NCI-H526 treated with DMSO at 0.1 percent for 48 hours (cell line): Measurements from ENCODE around the gene IMP3.
"Not testable (repeated sequence)": the region's sequence is repeated elsewhere in the genome, so short reads cannot be mapped to it uniquely, and the experiment has no call there.

ENCODE experiments used
- DNase-seq: peaks from one replicate; lab custom pipeline; 2025; lab: John Stamatoyannopoulos, UW

Gene IMP3

DNA sequence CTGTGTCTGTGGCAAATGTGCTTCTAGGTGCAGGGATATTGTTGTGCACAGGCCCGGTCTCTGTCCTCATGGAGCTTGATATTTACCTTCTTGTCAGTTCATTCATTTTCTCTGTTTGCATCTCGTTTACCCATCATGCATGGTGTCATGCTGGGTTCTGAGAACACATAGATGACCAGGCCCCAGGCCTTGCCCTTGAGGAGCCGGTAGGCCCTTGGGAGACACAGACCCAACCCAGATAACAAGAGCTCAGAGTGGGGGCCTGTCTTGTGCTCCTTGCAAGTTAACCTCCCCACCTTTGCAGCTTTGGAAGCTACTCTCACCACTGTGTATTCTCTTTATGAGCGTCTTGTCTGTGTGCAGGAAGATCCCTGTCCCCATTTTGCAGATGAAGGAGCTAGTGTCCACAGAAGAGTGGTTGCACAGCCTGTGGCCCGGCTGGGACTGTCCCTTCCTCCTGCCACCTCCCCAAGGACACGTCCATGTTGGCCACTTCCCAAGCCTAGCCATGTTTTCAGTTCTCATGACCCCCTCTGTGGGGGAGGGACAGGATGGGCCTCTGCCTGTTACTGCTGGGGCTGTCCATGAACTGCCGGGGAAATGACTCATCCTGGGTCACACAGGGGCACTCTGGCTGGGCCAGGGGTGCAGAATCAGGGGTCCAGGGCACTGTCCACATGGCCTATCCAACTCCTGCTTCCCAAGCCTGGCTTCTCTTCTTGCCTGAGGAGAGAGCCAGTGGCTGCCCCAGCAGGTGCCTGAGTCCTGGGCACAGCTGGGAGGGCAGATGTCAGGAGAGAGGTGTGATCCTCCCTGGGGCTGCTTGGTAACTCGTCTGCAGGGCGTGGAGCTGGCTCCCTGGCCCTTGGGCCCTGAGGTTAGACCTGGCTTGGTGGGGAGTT is 11.1 kb upstream of the IMP3 start:
- no peak for DNase-seq

DNA sequence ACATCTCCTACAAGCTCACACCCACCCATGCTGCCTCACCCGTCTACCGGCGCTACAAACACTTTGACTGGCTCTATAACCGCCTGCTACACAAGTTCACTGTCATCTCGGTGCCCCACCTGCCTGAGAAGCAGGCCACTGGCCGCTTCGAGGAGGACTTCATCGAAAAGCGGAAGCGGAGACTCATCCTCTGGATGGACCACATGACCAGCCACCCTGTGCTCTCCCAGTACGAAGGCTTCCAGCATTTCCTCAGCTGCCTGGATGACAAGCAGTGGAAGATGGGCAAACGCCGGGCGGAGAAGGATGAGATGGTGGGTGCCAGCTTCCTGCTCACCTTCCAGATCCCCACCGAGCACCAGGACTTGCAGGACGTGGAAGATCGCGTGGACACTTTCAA is 9.8 kb upstream of the IMP3 start:
- DNase-seq = no peak

DNA sequence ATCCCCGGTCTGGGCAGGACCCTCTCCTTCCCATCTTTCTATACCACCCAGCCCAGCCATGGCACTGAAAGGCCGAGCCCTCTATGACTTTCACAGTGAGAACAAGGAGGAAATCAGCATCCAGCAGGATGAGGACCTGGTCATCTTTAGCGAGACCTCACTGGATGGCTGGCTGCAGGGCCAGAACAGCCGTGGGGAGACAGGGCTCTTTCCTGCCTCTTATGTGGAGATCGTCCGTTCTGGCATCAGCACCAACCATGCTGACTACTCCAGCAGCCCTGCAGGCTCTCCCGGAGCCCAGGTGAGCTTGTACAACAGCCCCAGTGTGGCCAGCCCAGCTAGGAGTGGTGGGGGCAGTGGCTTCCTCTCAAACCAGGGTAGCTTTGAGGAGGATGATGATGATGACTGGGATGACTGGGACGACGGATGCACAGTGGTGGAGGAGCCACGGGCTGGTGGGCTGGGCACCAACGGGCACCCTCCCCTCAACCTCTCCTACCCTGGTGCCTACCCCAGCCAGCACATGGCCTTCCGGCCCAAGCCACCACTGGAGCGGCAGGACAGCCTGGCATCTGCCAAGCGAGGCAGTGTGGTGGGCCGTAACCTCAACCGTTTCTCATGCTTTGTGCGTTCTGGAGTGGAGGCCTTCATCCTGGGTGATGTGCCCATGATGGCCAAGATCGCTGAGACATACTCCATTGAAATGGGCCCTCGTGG is 9.2 kb upstream of the IMP3 start:
- DNase-seq = no peak

DNA sequence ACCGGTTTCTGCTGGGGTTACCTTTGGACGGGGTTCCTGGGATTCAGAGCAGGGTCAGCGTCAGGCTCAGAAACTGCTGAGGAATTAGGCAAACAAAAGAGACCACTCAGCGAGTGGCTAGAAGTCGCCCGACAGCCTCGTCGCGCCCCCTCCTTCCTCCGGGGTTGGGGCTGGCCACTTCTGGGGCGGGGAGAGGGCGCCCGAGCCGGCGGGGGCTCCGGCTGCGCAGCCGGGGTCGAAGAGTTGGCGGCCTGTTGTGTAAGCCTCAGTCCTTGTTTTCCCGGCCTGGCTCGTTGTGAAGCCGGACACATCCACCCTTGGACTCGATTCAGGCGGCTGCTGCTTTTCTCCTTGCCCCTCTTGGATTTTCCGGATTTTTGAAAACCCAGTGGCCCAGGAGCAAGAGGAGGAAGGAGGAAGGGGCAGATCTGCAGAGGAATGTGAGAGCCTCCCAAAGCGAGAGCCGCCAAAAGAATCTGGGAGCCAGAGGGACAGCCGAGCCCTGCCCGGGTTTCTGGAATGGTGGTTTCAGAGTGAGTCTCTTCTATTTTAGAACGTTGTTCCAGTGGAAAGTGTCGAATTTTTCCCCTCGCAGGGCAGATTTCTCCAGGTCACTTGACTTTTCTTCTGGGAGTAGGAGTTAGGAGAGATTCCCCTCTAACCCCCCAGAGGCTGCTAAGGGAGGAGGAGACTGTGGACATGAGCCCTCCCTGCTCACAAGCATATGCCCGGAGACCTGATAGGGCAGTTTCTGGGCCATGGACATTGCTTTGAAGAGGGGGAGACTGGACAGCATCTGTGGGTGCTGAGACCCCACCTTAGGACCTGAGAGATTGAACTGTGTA is 8.4 kb upstream of the IMP3 start:
- DNase-seq = no peak

DNA sequence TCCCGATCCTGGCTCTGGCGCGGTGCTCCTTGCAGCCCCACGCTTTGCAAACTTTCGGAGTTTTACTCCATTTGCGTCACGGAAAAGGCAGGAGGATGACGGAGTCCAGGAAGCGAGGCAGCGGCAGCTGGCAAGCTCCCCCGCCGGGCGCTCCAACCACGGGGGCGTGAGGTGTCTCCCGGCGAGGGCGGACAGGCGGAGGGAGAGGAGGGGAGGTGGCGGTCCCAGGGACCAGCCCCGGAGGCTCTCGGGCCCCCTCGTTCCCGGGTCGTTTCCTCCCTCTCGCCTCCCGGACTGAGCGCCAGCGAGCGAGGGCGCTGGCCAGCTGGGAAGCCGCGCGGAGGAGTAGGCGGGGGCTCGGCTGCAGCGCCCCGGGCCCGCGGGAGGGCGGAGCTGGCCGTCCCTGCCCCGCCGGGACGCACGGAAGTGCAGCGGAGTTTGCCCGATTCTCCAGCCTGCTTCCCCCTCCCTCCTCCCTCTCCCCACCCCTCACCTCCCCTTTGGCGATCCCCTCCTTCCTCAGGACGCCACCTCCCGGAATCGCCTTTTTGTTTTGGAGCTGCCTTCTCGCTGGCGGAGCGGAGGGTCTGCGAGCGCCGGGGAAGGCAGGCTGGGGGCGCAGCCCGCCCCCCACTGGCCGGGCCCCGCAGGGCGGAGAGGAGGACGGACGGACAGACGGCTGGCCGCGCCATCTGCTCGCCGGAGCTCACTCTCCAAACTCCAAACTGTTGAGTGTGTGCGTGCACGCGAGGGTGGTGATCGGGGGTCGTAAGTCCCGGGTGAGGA is 7.5 kb upstream of the IMP3 start, which contains the start of gene SNX33:
TSS of gene SNX33 (plus strand) at position 543 of the 786 bp plus-strand sequence. CDS start 1,191 bp downstream, outside the sequence.
- DNase-seq = peak; percentile 8

DNA sequence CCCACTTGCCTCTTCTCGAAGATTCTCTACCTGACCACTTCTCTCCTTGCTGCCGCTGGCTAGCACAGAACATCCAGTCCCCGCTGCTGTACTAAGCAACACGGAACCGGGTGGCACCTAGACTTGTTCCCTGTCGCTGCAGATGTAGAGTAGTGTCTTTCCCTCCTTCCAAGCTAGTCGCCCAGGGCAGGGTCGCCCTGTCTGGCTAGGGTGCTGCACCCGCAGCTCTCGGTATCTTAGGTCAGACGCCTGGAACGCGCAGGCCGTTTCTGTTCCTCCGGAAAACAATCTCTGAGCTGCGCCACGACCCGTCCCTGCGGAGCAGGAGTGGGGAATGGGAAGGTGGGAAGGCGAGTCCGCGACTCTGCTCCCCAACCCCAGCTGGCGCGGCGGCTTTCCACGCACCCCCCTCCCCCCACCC is 6.9 kb upstream of the IMP3 start:
- DNase-seq = no peak

DNA sequence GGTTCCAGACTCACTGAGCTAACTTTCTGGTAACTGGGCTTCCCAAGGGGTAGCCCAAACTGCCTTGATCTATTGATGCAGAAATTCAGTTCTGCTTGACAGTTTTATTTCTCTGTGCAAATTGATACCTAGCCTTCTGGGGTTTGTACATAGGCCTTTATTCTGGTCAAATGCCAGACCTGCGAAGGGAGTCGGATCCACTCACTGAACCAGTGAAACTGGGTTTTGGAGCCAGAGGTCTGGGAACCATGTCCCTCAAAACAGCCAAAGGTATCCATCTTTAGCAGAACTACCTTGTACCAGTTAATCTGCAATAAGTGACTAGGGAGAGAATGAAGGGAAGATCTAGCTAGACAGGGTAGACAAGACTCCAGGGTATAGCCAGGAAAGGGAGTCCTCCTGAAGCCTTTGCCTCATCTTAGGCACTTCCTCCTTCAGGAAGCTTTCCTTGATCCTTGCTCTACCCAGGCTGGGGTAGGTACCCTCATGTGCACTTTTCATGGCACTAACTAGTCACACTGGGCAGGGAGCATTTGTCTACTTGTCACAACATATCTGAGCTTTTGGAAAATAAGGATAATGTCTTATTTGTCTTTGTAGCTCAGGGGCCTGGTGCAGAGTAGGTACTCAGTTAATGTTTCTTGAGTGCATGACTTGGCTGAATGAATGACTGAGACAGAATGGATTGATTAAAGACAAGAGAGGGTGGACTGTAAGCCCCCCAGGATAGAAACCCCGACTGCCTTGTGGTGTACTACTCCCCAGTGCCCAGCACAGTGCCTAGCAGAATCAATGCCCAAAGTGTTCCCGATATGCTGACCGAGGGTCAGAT is 6.3 kb upstream of the IMP3 start:
- no peak for DNase-seq

DNA sequence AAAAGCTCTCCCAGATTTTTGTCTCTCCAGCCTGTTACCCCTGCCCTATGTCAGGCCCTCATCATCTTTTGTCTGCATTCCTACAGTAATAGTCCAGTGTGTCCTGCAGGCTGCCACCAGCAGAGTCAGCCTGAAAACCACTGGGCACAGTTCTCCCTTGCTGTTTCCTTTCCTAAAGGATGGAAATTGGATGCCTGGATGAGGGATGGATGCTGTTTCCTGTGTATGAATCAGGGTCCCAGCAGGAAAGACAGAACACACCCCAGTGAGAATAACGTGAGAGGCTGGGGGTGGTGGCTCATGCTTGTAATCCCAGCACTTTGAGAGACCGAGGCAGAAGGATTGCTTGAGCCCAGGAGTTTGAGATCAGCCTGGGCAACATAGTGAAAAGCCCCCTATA is 4.4 kb upstream of the IMP3 start:
- DNase-seq = no peak

DNA sequence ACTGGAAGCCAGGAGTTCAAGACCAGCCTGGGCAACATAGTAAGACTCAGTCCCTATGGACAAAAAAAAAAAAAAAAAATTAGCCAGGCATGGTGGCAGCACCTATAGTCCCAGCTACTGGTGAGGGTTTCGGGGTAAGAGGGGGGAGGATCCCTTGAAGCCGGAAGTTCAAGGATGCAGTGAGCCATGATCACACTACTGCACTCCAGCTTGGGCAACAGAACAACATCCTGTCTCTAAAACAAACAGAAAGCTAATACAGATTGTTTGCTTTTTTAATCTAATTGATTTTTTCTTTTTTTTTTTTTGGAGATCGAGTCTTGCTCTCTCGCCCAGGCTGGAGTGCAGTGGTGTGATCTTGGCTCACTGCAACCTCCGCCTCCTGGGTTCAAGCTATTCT is 1.6 kb upstream of the IMP3 start:
- no peak for DNase-seq

DNA sequence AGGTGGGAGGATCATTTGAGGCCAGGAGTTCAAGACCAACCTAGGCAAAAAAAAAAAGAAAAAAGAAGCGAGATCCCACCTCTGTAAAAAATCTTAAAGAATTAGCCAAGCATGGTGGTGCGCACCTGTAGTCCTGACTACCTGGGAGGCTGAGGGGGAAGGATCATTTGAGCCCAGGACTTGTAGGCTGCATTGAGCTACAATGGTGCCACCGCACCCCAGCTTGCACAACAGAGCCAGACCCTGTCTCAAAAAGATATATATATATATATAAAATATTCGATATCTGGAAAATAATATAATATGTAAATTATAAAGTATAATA is 1.1 kb upstream of the IMP3 start:
- no peak for DNase-seq

DNA sequence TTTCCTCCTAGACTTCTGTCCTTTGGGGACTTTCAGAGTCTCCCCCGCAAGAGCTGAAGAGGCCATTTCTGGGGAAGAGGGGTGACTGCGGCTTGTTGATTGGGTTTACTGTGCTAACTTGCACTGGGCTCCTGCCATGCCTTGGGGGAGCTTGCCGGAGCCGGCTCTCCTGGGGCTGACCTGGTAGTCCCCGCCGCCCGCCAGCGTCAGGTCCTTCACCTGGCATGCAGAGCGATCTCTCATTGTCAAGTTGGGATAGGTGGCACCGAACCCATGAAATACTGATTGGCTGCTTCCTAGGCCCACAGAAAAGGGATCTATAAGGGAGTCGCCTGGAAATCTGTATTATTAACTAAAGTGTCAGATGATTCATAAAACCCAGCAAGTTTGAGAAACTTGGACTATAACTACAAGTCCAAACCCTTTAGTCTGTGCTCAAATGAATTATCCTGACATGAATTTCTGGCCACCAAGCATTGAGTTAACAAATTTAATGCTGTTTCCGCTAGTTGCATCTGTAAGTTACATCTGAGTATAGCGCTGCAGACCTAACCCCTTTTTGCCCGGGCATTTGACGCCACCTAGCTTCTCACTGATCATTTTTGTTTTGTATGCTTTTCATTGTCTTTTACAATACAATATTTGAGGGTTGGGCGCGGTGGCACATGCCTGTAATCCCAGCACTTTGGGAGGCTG is 607 bp upstream of the IMP3 start:
- peak; percentile 50 for DNase-seq

DNA sequence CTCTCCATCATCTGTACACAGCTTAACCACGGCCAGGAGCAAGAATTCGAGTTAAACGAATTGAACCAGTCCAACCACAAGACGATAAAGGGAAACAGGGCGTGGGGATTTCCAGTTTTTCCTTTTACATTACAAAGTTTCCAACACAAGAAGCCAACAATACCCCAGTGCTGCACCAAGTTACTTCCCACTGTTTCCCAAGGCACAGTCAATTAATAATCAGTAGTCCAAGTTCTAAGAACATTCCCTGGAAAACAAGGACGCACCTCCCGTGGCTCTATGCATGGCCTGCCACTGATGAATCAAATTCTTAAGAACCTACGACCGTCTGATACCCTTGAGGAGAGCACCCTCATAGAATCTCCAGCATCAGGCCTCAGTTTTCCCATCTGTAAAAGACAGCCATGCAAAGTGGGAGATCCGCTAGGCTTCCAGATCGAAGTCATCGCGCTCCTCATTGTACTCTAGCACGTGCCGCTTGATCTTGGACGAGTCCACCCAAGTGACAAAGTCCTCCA is 774 bp downstream of the IMP3 start:
- DNase-seq = no peak

DNA sequence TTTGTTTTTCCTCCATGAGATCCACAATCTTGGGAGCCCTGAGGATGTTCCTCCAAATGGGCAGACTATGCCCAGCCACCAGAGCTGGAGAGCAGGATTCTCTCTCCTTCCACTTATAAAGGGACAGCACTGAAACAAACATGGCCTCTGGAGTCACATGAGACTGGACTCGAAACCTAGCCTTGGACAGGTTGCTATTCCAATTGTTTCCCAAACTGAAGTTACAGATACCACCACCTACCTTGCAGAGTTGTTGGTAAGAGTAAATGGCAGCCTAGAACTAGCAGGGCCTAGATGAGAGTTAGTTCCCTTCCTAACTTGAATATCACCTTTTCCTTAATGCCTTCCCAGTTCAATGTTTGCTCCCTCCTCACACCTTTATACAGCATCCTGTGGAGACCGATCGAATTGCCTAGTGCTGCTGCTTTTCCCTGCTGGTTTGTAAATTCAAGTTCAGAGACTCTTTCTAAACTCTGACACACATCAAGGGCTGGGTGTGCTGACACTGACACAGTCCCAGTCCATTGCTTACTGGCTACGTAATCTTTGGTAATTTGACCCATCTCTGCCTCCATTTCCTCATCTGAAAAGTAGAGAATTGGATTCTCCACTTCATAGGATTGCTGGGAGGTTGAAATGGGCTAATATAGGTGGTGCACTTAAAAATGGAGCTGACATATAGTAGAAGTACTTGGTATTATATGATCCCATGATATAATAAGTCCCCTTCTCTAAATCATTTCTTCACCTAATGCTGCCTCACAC is 2.6 kb downstream of the IMP3 start:
- DNase-seq = no peak

DNA sequence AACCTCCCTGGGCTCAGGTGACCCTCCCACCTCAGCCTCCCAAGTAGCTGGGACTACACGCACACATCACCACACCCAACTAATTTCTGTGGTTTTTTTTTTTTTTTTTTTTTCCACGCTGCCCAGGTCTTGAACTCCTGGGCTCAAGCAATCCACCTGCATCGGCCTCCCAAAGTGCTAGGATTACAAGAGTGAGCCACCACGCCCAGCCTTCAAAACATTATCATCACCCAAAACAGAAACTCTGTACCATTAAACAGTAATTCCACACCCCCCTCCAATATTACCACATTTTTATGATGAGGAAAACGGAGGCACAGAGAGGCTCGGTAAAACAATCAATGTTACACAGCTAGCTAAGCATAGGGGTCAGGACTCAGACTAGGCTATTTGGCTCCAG is 4.0 kb downstream of the IMP3 start:
- DNase-seq = no peak

DNA sequence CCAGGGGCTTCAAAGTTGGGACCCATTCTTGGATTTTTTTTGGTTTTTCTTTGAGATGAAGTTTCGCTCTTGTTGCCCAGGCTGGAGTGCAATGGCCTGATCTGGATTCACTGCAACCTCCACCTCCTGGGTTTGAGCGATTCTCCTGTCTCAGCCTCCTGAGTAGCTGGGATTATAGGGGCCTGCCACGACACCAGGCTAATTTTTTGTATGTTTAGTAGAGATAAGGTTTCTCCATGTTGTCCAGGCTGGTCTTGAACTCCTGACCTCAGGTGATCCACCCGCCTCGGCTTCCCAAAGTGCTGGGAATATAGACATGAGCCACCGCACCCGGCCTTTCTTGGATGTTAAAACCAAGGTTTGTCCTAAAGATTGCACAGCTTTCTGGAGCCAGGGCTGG is 6.1 kb downstream of the IMP3 start:
- not testable (repeated sequence) for DNase-seq

DNA sequence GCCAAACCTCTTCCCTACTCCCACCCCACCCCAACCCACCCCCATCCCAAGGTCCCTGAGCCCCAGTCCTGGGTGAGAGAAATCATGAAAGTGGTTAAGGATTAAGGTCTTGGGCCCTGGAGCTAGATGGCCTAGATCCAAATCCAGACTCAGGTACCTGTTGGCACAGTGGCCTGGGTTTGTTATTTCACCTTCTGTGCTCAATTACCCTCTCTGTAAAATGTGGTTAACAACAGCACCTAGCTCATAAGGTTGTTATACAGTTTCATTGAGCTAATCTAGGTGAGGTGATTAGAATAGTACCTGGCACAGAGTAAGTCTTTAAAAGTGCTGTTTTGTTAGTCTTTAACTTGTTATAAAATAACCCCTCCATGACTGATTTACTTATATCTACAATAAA is 8.1 kb downstream of the IMP3 start:
- DNase-seq = no peak

DNA sequence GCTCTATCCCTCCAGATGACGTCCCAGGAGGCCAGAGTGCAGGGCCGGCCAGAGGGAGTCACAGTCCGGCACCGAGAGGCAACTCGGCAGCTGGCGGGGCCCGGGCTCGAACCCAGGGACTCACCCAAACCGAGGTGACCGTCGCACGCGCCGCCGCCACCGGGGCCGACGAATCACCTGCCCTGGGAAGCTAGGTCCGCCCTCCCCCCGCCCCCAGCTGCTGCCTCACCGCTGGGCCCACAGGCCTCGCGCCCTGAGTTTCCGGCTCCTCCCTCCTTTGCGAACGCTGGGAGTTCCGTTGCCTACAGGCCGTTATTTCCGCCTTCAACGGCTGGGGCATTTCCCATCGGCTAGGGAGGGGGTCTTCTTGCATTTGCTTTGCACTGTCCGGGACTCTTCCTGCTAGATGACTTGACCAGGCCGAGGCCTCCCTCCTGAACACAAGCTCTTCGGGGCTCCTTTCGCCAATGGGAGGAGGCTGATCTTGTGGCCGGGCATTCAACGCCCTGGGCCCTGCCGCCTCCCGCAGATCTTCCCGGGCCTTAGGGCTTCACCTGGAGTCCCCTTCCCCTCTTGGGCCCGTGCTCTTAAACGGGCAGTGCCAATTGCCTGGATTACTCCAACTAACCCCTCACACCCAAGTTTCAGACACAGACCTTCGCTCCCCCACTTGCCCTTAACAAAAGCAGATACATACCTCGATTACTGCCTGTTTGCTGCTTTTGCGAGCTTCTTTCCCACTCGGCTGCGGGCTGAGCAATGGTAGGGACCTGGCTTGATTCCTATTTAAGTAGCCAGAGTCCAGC is 14.3 kb downstream of the IMP3 start, which contains the start of gene SNUPN:
TSS of gene SNUPN (minus strand) at position 184 of the 806 bp plus-strand sequence. CDS start 4,674 bp downstream, outside the sequence.
- DNase-seq = peak; percentile 81

DNA sequence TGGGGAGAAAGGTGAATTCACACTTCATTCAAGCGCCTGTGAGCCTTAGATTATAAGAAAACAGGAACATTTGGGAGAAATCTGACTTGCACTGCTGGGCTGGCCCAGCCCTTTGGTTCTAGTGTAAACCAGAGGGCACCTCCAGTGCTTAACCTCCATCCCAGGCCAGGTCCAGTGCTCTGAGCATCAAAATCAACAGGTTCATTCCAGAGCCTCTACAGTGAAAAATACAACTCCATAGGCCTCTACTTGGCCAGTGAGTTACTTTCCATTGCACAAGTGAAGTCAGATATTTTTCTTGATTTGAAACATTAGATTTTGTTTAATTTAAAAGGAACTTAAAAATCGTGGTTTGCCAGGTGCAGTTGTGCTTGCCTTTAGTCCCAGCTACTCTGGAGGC is 17.5 kb downstream of the IMP3 start:
- DNase-seq = no peak
